GM21390 (cell line): ENCODE measurements around the gene DCLK2.
"Not testable (repeated sequence)": the region's sequence is repeated elsewhere in the genome, so short reads cannot be mapped to it uniquely, and the experiment has no call there.

Source experiments
- ATAC-seq: cut with Tn5 transposase; IDR thresholded peaks from one replicate; pipeline ENCODE4 v1.9.1; 2021; ENCODE audit not compliant: unreplicated experiment

The DCLK2 gene

DNA sequence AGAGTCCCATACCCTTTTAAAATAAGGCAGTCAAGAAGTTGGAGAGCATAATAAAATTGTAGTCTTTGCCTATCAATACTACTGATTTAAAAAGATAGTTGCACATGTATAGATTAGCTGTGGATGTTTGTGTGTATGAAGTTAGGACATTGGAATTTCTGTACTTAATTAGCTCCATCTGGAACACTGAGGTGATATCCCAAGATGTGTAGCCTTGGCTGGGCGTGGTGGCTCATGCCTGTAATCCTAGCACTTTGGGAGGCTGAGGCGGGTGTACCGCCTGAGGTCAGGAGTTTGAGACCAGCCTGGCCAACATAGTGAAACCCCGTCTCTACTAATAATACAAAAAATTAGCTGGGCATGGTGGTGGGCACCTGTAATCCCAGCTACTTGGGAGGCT, 119.0 kb downstream of the DCLK2 start:
- ATAC-seq: not testable (repeated sequence)

DNA sequence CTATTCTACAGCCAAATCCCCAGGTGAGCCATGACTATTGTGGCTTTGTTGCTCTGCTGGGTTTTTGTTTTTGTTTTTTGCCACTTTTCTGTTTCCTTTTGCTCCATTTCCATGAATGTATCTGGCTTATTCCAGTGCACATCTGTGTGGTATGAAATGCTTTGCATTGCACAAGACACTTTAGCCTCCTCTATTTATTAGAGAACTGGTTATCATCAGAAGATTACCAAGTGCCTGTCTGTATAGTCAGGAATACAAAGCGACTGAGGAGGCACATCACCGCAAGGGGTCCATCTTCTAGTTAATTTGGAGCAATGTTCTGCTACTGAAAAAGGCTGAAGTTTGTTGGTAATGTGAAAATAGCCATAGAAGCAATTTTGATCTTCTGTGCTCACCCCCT, 120.8 kb downstream of the DCLK2 start:
- ATAC-seq: no peak

DNA sequence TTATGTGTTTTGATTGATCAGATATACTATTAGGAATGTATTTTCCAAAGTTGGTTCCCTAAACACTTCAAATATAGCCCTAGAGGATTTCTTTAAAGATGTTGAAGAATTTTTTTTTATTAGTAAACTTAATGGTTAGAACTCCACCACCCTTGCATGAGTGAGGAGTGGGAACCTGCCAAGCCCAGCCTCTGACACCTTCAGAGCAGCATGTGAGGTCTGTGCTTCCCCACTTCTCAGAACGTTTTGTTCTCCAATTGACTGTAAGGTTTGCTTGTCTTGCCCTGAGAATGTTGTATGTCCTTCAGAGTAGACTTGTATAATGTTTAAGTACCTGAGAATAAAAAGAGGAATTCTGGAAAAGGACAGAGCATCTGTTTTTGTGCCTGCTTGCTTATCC, 126.8 kb downstream of the DCLK2 start:
- ATAC-seq: no peak

DNA sequence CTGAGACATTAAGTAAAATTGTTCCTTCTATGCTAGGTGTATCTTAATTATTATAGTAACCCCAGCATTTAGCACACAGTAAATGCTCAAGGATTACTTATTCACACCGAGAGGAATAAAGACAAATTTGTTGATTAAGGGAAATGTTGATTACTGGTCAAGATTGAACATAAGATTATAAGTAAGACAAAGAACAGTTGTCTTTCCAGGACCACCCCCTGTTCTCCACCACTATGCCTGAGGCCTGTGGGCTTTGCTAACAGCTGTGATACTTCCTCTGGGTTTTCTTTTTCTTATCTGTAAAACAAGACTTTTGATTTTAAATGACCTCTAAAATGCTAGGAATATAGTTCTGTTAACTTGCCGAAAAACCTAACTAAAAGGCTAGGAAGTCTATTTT, 128.0 kb downstream of the DCLK2 start:
- no peak for ATAC-seq

GRCh38 chr4:150206954-150207353, 128.7 kb downstream of the DCLK2 start:
- ATAC-seq: no peak

DNA sequence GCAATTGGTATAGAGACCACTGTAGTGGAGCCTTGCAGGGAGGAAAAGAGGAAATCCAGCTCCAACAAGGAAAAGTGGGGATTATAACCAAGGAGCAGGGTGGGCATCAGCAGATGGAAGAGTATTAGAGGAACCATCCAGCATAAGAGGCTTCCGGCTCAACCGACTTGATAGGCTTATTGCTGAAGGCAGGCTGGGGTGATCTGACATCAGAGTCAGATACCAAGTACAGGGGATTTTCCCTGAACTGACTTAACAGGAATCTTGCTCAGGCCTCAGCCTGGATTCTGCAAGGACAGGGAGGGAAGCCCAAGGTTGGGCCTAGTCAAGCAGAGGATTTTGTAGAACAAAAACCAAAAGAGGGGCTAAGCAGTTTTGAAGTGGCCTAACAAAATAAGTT, 129.6 kb downstream of the DCLK2 start:
- ATAC-seq: no peak

DNA sequence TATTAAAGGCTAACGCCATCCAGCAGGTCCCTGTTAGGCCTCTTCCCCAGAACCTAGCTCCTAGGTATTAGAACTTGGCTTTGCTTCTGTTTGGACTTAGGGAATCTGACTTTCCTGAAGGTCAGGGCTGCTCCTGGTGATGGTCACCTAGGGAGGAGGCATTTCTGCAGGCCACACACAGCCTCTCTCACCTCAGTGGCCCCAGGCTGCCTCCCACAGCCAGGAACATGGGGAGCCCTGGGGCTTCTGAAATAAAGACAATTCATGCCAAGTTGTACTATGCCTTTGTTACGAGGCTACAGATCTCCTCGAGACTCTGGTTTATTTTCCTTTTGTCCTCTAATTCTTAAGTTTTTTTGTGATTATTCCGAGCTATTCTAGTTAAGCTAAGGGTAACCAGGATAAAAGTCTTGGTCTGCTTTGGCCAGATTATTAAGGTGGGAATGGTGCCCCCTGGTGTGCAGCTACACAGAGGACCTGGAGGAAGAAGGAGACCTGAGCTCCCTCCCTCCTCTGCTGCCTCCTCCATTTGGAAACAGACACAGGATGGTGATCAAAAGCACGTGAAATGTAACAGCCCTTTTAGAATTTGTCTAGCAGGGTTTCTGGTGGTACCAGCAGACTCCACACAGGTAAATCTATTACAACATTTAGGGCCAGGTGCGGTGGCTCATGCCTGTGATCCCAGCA, 131.0 kb downstream of the DCLK2 start:
- no peak for ATAC-seq

DNA sequence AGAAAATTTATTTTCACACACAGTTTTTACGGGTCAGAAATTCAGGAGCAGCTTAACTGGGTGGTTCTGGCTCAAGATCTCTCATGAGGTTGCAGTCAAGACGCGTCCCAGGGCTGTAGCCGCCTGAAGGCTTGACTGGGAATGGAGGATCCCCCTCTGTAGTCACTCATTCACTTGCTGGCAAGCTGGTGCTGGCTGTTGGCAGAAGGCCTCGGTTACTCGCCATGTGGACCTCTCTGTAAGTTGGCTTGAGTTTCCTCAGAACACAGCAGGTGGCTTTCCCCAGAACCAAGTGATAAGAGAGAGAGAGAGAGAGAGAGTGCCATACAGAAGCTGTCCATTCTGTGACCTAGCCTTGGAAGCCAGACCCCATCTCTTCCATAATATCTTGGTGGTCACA, 132.8 kb downstream of the DCLK2 start:
- ATAC-seq: no peak

GRCh38 chr4:150211799-150212445, 133.7 kb downstream of the DCLK2 start:
- no peak for ATAC-seq

GRCh38 chr4:150212485-150212884, 134.2 kb downstream of the DCLK2 start:
- no peak for ATAC-seq

GRCh38 chr4:150212927-150213326, 134.7 kb downstream of the DCLK2 start:
- peak; percentile 42 for ATAC-seq

GRCh38 chr4:150215601-150216000, 137.4 kb downstream of the DCLK2 start:
- ATAC-seq: no peak

- ATAC-seq: no peak
Measured at GRCh38 chr4:150216726-150217125, 138.5 kb downstream of the DCLK2 start.

DNA sequence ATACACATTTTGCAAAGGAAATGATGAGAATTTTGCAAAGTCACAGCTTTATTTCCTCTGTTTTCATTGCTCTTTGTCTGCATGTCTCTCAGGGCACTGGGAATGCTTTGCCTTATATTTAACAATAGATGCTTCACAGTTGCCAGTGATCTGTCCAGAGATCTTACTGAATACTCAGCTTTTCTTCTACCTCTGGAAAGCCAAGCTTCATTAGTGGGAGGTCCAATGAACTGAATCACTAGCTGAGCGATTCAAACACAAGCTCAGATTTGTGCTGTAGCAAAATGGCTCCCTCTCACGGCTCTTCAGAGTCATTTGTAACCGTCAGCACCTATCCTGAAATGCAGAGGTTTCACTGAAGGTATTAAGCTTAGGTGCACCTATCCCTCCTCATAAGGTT, 138.9 kb downstream of the DCLK2 start:
- no peak for ATAC-seq

GRCh38 chr4:150217808-150218207, 139.6 kb downstream of the DCLK2 start:
- no peak for ATAC-seq

GRCh38 chr4:150218447-150218846, 140.2 kb downstream of the DCLK2 start:
- no peak for ATAC-seq

- no peak for ATAC-seq
Measured at GRCh38 chr4:150219841-150220240, 141.6 kb downstream of the DCLK2 start.

GRCh38 chr4:150224896-150225591, 146.8 kb downstream of the DCLK2 start:
- ATAC-seq: no peak

DNA sequence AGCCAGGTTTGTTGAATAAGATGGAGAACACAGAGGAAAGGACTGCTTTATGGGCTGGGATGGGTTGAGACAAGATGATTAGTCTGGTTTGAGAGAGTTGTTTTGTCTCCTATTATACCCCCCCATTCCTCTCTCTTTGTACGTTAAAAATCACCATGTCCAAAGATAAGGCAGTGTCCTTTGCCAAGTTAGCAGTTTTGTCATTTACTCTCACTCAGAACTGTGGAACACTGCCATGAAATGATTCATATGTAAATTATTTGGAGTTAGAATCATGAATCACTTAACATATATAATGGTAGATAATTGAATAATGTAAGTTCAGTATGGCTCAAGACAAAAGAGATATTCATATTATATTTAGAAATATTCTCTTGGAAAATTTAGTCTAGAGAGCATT, 151.3 kb downstream of the DCLK2 start:
- no peak for ATAC-seq

DNA sequence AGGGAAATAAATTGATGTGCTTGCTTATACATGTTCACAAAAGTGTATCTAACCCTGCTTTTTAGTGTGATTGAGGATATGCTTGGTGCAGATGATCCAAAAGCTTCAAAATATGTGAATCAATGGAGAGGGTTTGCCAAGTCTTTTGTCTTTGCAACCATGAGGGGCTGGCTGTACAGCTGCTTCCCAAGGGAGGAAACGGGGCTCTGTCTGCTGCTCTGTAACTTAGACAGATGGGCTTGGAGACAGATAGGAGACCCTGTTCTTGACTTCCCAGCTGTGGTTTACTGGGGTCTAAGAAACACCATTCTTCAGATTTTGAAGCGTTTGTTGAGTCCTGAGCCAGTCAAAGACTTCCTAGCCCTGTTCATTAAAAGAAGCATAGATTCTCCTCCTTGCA, 152.3 kb downstream of the DCLK2 start:
- no peak for ATAC-seq

GRCh38 chr4:150231107-150231770, 153.0 kb downstream of the DCLK2 start:
- no peak for ATAC-seq

DNA sequence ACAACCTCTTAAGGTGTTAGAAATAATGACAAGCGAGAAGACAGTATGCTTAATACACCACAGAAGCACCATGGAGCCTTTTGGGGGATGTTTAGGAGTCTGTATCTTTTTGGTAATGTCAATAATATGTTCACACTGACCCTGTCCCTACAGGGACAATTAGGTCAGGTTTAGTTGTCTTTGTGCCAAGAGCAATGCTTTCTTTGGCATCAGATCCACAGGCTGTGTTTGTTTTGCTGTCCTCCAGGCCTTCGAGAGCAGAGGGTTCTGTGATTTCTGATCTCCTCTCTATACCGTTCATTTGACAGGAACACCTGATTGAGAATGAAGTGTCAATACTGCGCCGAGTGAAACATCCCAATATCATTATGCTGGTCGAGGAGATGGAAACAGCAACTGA, 153.8 kb downstream of the DCLK2 start:
- ATAC-seq: no peak
